NCI-H1092 treated with DMSO at 0.1 percent for 48 hours (cell line): ENCODE measurements around the gene POLR1F.

ENCODE experiments used
- DNase-seq: peaks from one replicate; lab custom pipeline; 2025; lab: John Stamatoyannopoulos, UW

POLR1F gene

GRCh38 chr7:19674266-19674960, 34.4 kb downstream of the POLR1F start:
- no peak for DNase-seq

GRCh38 chr7:19670806-19671205, 38.0 kb downstream of the POLR1F start:
- DNase-seq = no peak

- DNase-seq = peak; percentile 72
Measured at GRCh38 chr7:19665399-19666008, 43.3 kb downstream of the POLR1F start.

GRCh38 chr7:19663816-19664462, 44.9 kb downstream of the POLR1F start:
- peak; percentile 70 for DNase-seq

GRCh38 chr7:19648791-19649190, 60.0 kb downstream of the POLR1F start:
- no peak for DNase-seq
